NB4 (cell line): ENCODE results near the gene RASSF5.

Experiments
- DNase-seq: peaks from one replicate; pipeline ENCODE4 v3.0.0; 2010; ENCODE audit warnings: low read depth
- H3K4me3 ChIP-seq: one replicate; pipeline ENCODE4 v1.5.1; 2011; ENCODE audit warnings: mild to moderate bottlenecking, low read depth, low read length, moderate library complexity
- MYC ChIP-seq: IDR thresholded peaks from 2 replicates; pipeline ENCODE4 v1.6.1; 2011; ENCODE audit warnings: low read depth, low read length
- POLR2A ChIP-seq: IDR thresholded peaks from 2 replicates; pipeline ENCODE4 v1.6.1; 2011; ENCODE audit warnings: mild to moderate bottlenecking; ENCODE audit not compliant: insufficient read length; ENCODE audit errors: extremely low read depth
- TF ChIP-seq, protein P1 (sequence below): IDR thresholded peaks from 2 replicates; pipeline ENCODE4 v1.6.1; 2011; ENCODE audit warnings: low read depth, low read length
- TF ChIP-seq, protein P2 (sequence below): IDR thresholded peaks from one replicate; pipeline ENCODE4 v1.5.1; 2012; ENCODE audit warnings: low read depth, low read length

RASSF5 gene

DNA sequence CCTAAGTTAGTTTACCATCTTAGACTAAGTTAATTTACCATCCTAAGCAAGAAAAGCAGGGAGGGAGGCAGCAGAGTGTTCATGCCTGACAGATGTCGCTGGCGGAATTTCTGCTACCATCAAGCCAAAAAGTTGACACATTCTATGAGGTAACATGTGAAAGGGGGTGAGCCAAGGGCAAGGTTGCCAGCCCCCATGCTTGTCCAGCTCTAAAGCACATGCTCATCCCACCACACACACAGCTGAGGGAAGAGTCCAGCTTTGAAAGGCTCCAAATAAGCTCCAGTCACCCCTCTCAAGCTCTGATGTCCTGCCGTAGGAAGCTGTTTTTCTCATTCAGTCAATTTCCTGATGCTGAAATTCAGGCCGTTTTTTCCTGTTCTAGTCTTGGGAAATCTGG is 58.7 kb downstream of the RASSF5 start:
- H3K4me3 ChIP-seq, result no peak overlapping the region
- no peak for DNase-seq
- TF ChIP-seq POLR2A, result no peak
- TF ChIP-seq MYC, result no peak
- TF ChIP-seq, protein P1, sequence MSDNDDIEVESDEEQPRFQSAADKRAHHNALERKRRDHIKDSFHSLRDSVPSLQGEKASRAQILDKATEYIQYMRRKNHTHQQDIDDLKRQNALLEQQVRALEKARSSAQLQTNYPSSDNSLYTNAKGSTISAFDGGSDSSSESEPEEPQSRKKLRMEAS, result no peak
- TF ChIP-seq, protein P2, sequence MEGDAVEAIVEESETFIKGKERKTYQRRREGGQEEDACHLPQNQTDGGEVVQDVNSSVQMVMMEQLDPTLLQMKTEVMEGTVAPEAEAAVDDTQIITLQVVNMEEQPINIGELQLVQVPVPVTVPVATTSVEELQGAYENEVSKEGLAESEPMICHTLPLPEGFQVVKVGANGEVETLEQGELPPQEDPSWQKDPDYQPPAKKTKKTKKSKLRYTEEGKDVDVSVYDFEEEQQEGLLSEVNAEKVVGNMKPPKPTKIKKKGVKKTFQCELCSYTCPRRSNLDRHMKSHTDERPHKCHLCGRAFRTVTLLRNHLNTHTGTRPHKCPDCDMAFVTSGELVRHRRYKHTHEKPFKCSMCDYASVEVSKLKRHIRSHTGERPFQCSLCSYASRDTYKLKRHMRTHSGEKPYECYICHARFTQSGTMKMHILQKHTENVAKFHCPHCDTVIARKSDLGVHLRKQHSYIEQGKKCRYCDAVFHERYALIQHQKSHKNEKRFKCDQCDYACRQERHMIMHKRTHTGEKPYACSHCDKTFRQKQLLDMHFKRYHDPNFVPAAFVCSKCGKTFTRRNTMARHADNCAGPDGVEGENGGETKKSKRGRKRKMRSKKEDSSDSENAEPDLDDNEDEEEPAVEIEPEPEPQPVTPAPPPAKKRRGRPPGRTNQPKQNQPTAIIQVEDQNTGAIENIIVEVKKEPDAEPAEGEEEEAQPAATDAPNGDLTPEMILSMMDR, result no peak

DNA sequence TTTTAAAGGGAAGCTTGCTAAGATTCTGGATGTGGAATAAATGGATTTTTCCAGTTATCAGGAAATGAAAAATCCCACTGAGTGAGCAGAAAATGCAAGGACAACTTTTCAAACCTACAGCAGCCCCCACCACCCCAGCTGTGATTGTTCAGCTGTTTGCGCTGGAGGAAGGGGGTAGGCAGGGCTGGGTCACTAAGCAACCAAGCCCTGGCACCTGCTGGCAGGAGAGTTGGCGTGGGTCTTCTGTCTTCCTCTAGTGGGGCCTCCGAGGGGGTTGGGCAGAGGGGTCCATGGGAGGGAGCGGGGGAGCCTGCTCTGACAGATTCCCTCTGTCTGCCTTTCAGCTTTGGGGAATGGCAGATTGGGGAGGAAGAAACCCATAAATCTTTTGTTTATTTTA is 59.7 kb downstream of the RASSF5 start:
- no peak overlapping the region for H3K4me3 ChIP-seq
- no peak for DNase-seq
- TF ChIP-seq POLR2A, result no peak
- no peak for TF ChIP-seq MYC
- TF ChIP-seq, protein P1, result no peak
- TF ChIP-seq, protein P2, result no peak

DNA sequence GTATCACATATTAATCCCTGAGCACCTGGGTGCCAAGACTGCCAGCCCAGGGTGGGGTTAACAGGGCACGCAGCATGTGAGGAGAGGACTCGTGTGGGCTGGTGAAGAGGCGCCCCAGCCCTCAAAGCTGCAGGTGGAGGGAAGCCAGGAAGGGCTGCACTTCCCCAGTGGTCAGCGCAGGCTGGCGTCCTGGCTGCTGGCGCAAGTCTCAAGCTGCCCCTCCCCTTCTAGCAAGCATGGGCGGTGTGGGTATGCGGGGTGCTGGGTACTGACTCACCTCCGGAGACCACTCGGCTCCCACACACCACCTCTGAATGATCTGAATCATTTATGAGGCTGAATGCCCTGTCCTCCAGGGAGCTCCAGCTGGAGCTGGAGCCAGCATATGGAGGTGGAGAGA is 60.9 kb downstream of the RASSF5 start:
- no peak overlapping the region for H3K4me3 ChIP-seq
- TF ChIP-seq POLR2A (no peak), MYC (no peak)
- TF ChIP-seq, protein P2, result no peak
- TF ChIP-seq, protein P1, result no peak
- DNase-seq, result peak; percentile 86

DNA sequence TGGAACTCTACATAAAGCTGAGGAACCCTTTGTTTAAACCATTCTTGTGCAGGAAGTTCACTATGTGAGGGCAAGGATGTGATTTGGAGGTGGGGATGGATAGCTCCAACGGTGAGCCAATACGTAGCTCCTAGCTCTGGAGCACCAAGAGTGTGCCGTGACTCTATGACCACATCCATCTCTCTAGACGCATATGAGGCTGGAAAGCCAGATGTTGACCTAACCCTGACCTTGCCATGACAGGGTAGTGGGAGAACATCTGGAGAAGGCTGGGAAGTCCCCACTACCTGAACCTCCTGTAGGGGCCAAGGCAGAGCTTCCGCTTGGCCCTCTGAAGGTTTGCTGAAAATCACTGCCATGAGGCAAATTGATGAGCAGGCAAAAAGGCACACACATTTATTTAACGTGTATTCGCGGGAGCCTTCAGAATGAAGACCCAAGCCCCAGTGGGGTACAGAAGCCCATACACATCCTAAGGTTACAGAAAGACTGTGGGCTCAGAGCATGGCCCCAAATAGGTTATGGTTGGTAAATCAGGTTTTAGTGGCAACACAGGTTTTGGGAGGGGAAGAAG is 61.5 kb downstream of the RASSF5 start:
- H3K4me3 ChIP-seq, result no peak overlapping the region
- DNase-seq, result no peak
- TF ChIP-seq MYC, result no peak

DNA sequence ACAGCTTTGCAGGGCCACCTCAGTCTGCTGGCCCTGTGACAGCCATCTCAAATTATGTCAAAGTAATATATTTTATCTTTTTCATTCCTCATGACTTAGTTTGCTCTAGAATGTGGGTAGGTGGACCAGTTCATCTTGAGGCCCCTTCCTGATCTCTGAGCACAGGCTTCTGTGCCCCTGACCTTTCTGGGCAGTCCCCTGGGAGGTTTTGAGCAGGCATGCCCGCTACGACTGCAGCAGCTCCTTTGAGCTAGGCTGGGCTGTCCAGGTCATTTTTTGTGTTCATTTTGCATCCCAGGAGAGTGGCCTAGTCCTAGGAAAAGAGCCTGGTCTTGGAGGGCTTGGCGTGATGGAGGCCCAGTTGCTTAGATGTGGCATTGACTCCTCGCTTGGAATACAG is 62.2 kb downstream of the RASSF5 start:
- H3K4me3 ChIP-seq, result no peak overlapping the region
- no peak for DNase-seq
- TF ChIP-seq, protein P1, result no peak
- no peak for TF ChIP-seq MYC
- TF ChIP-seq POLR2A, result no peak
- TF ChIP-seq, protein P2, result no peak

DNA sequence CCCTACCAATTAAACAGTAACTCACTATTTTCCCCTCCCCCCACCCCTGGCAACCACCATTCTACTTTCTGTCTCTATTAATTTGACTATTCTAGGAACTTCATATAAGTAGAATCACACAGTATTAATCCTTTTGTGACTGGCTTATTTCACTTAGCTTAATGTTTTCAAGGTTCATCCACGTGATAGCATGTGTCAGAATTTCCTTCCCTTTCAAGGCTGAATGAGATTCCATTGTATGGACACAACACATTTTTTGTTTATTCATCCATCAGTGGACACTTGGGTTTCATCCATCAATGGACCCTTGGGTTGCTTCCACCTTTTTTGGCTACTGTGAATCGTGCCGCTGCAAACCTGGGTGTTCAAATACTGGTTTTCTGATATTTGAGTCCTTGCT is 63.2 kb downstream of the RASSF5 start:
- H3K4me3 ChIP-seq, result no peak overlapping the region
- DNase-seq, result no peak
- TF ChIP-seq, protein P1, result no peak
- TF ChIP-seq, protein P2, result no peak
- TF ChIP-seq MYC (no peak), POLR2A (no peak)
